Activated naive CD4-positive, alpha-beta T cell treated with anti-CD3 and anti-CD28 coated beads, Interleukin-2, amount 10 ng/mL, durations not matched to agents 7 days and 5 days (primary cell): Measurements from ENCODE around the gene OR10K1.
"Not testable (repeated sequence)": the region's sequence is repeated elsewhere in the genome, so short reads cannot be mapped to it uniquely, and the experiment has no call there.

Source experiments
- CTCF ChIA-PET: fragments of 350-600 bp; sonication (Branson Sonifier 250); formaldehyde crosslinking; loops from one replicate; lab custom pipeline; 2021; ENCODE audit warnings: antibody characterized with exemption; lab: Charles Lee
- DNase-seq: peaks from one replicate; pipeline ENCODE4 v3.0.0-alpha.2; 2020
- H3K27ac Mint-ChIP-seq: one replicate; pipeline ENCODE4 v1.8.0; 2021; ENCODE audit warnings: mild to moderate bottlenecking, moderate library complexity, mixed read lengths
- H3K27me3 Mint-ChIP-seq: one replicate; pipeline ENCODE4 v1.8.0; 2021; ENCODE audit warnings: mild to moderate bottlenecking, mixed read lengths
- H3K36me3 Mint-ChIP-seq: one replicate; pipeline ENCODE4 v1.8.0; 2021; ENCODE audit warnings: mixed read lengths
- H3K4me1 Mint-ChIP-seq: one replicate; pipeline ENCODE4 v1.8.0; 2021; ENCODE audit warnings: mixed read lengths
- H3K4me3 Mint-ChIP-seq: one replicate; pipeline ENCODE4 v1.8.0; 2021; ENCODE audit warnings: mild to moderate bottlenecking, moderate library complexity, mixed read lengths
- H3K9me3 Mint-ChIP-seq: one replicate; pipeline ENCODE4 v1.8.0; 2021; ENCODE audit warnings: mixed read lengths

OR10K1 gene

GRCh38 chr1:158461534-158461933 lies at the start of gene OR10K1:
TSS of gene OR10K1 (plus strand) at chr1:158461834. CDS start at chr1:158465562, 3,728 bp downstream.
- no peaks in the 10 kb centered on the region for H3K9me3 Mint-ChIP-seq
- H3K27me3 Mint-ChIP-seq = no peaks in the 10 kb centered on the region
- DNase-seq = no peak
- H3K4me3 Mint-ChIP-seq = no peak within 1 kb of the TSS
- no peak within 1 kb of the TSS for H3K27ac Mint-ChIP-seq
- H3K4me1 Mint-ChIP-seq = no peaks in the 10 kb centered on the region
- no peaks in the 10 kb centered on the region for H3K36me3 Mint-ChIP-seq
- CTCF ChIA-PET = no interaction called here

GRCh38 chr1:158414651-158415345 lies 46.8 kb upstream of the OR10K1 start:
- CTCF ChIA-PET = no interaction called here
- H3K27ac Mint-ChIP-seq = no peak overlapping the region
- no peaks in the 10 kb centered on the region for H3K9me3 Mint-ChIP-seq
- DNase-seq = no peak
- no peaks in the 10 kb centered on the region for H3K36me3 Mint-ChIP-seq
- H3K27me3 Mint-ChIP-seq = no peaks in the 10 kb centered on the region
- H3K4me1 Mint-ChIP-seq = no peaks in the 10 kb centered on the region
- no peak overlapping the region for H3K4me3 Mint-ChIP-seq

GRCh38 chr1:158417586-158417985 lies 44.0 kb upstream of the OR10K1 start:
- H3K9me3 Mint-ChIP-seq = no peaks in the 10 kb centered on the region
- no peak for DNase-seq
- H3K36me3 Mint-ChIP-seq = no peaks in the 10 kb centered on the region
- H3K27ac Mint-ChIP-seq = no peak overlapping the region
- CTCF ChIA-PET = no interaction called here
- no peak overlapping the region for H3K4me3 Mint-ChIP-seq
- H3K27me3 Mint-ChIP-seq = no peaks in the 10 kb centered on the region
- no peaks in the 10 kb centered on the region for H3K4me1 Mint-ChIP-seq

- H3K9me3 Mint-ChIP-seq = no peaks in the 10 kb centered on the region
- no peaks in the 10 kb centered on the region for H3K36me3 Mint-ChIP-seq
- CTCF ChIA-PET = no interaction called here
- no peak for DNase-seq
- H3K4me1 Mint-ChIP-seq = no peaks in the 10 kb centered on the region
- no peak overlapping the region for H3K4me3 Mint-ChIP-seq
- H3K27me3 Mint-ChIP-seq = no peaks in the 10 kb centered on the region
- no peak overlapping the region for H3K27ac Mint-ChIP-seq
Measured at GRCh38 chr1:158422212-158422611, 39.4 kb upstream of the OR10K1 start.

- CTCF ChIA-PET = no interaction called here
Measured at GRCh38 chr1:158425027-158425426, 36.6 kb upstream of the OR10K1 start.

GRCh38 chr1:158426137-158426536 lies 35.5 kb upstream of the OR10K1 start, which contains the start of gene OR10K2:
TSS of gene OR10K2 (minus strand) at chr1:158426237. CDS start at chr1:158420866, 5,371 bp downstream.
- CTCF ChIA-PET = no interaction called here
- Mint-ChIP-seq H3K27me3 (no peaks in the 10 kb centered on the region), H3K27ac (no peak within 1 kb of the TSS), H3K4me1 (no peaks in the 10 kb centered on the region), H3K36me3 (no peaks in the 10 kb centered on the region), H3K9me3 (no peaks in the 10 kb centered on the region), H3K4me3 (no peak within 1 kb of the TSS)
- no peak for DNase-seq

More at GRCh38 chr1:158425027-158425426, 36.6 kb upstream of the OR10K1 start:
- H3K9me3 Mint-ChIP-seq = no peaks in the 10 kb centered on the region
- H3K4me3 Mint-ChIP-seq = no peak overlapping the region
- no peaks in the 10 kb centered on the region for H3K36me3 Mint-ChIP-seq
- no peak overlapping the region for H3K27ac Mint-ChIP-seq
- DNase-seq = no peak
- H3K27me3 Mint-ChIP-seq = no peaks in the 10 kb centered on the region
- H3K4me1 Mint-ChIP-seq = no peaks in the 10 kb centered on the region

GRCh38 chr1:158430163-158430562 lies 31.5 kb upstream of the OR10K1 start:
- H3K36me3 Mint-ChIP-seq, H3K9me3 Mint-ChIP-seq, H3K27me3 Mint-ChIP-seq, CTCF ChIA-PET, DNase-seq, H3K4me1 Mint-ChIP-seq, H3K4me3 Mint-ChIP-seq, H3K27ac Mint-ChIP-seq: not testable (repeated sequence)

- no peaks in the 10 kb centered on the region for H3K36me3 Mint-ChIP-seq
- no peaks in the 10 kb centered on the region for H3K4me1 Mint-ChIP-seq
- CTCF ChIA-PET = no interaction called here
- no peaks in the 10 kb centered on the region for H3K27me3 Mint-ChIP-seq
- no peak overlapping the region for H3K4me3 Mint-ChIP-seq
- no peak for DNase-seq
- no peak overlapping the region for H3K27ac Mint-ChIP-seq
- no peaks in the 10 kb centered on the region for H3K9me3 Mint-ChIP-seq
Measured at GRCh38 chr1:158434741-158435140, 26.9 kb upstream of the OR10K1 start.

- no peak overlapping the region for H3K27ac Mint-ChIP-seq
- no peak overlapping the region for H3K4me3 Mint-ChIP-seq
- CTCF ChIA-PET = no interaction called here
Measured at GRCh38 chr1:158445376-158445775, 16.3 kb upstream of the OR10K1 start.

GRCh38 chr1:158454537-158454936 lies 7.1 kb upstream of the OR10K1 start:
- Mint-ChIP-seq H3K4me1 (no peaks in the 10 kb centered on the region), H3K36me3 (no peaks in the 10 kb centered on the region), H3K27ac (no peak overlapping the region), H3K9me3 (no peaks in the 10 kb centered on the region), H3K27me3 (peaks cover 4% of the 10 kb centered on the region), H3K4me3 (no peak overlapping the region)
- CTCF ChIA-PET = no interaction called here
- DNase-seq = no peak

More at GRCh38 chr1:158445376-158445775, 16.3 kb upstream of the OR10K1 start:
- Mint-ChIP-seq H3K36me3 (no peaks in the 10 kb centered on the region), H3K27me3 (peaks cover 4% of the 10 kb centered on the region), H3K4me1 (no peaks in the 10 kb centered on the region), H3K9me3 (no peaks in the 10 kb centered on the region)
- DNase-seq = no peak

GRCh38 chr1:158457246-158457645 lies 4.4 kb upstream of the OR10K1 start:
- Mint-ChIP-seq H3K27me3 (peaks cover 4% of the 10 kb centered on the region), H3K4me3 (no peak overlapping the region), H3K4me1 (no peaks in the 10 kb centered on the region), H3K27ac (no peak overlapping the region), H3K36me3 (no peaks in the 10 kb centered on the region), H3K9me3 (no peaks in the 10 kb centered on the region)
- CTCF ChIA-PET = no interaction called here
- no peak for DNase-seq

GRCh38 chr1:158458263-158458662 lies 3.4 kb upstream of the OR10K1 start:
- CTCF ChIA-PET = no interaction called here
- H3K9me3 Mint-ChIP-seq = no peaks in the 10 kb centered on the region
- H3K27ac Mint-ChIP-seq = no peak overlapping the region
- no peak overlapping the region for H3K4me3 Mint-ChIP-seq
- DNase-seq = no peak
- H3K4me1 Mint-ChIP-seq = no peaks in the 10 kb centered on the region
- H3K36me3 Mint-ChIP-seq = no peaks in the 10 kb centered on the region
- peaks cover 4% of the 10 kb centered on the region for H3K27me3 Mint-ChIP-seq

- CTCF ChIA-PET = no interaction called here
- no peaks in the 10 kb centered on the region for H3K36me3 Mint-ChIP-seq
- no peak within 1 kb of the TSS for H3K27ac Mint-ChIP-seq
- H3K9me3 Mint-ChIP-seq = no peaks in the 10 kb centered on the region
- no peak for DNase-seq
- no peak within 1 kb of the TSS for H3K4me3 Mint-ChIP-seq
- no peaks in the 10 kb centered on the region for H3K4me1 Mint-ChIP-seq
- peaks cover 5% of the 10 kb centered on the region for H3K27me3 Mint-ChIP-seq
Measured at GRCh38 chr1:158471920-158472319, 10.3 kb downstream of the OR10K1 start, which contains the start of gene OR10R2. TSS of gene OR10R2 (plus strand) at chr1:158472220. CDS start at chr1:158472326, 106 bp downstream.

GRCh38 chr1:158485455-158485854 lies 23.8 kb downstream of the OR10K1 start:
- Mint-ChIP-seq H3K27ac (no peak overlapping the region), H3K36me3 (no peaks in the 10 kb centered on the region), H3K27me3 (peaks cover 5% of the 10 kb centered on the region), H3K4me3 (no peak overlapping the region), H3K4me1 (no peaks in the 10 kb centered on the region), H3K9me3 (no peaks in the 10 kb centered on the region)
- DNase-seq = no peak
- CTCF ChIA-PET = no interaction called here

GRCh38 chr1:158491316-158491715 lies 29.7 kb downstream of the OR10K1 start:
- Mint-ChIP-seq H3K4me3 (no peak overlapping the region), H3K9me3 (no peaks in the 10 kb centered on the region), H3K4me1 (no peaks in the 10 kb centered on the region), H3K27me3 (peaks cover 5% of the 10 kb centered on the region), H3K27ac (no peak overlapping the region), H3K36me3 (no peaks in the 10 kb centered on the region)
- no peak for DNase-seq
- CTCF ChIA-PET = no interaction called here
